ENCODE data around the gene CDH22. TPM values are rescaled to one million over a fixed set of nuclear protein-coding genes. Genes with fewer than 3 reads are reported as not detected.

The CDH22 gene
- total and polyA plus RNA-seq, 2 experiments from 2014 or later = 0.08 to 0.10 TPM

- DNase-seq (ENCODE audit: low spot score) = no peak
- Histone ChIP-seq H2AFZ (no peak overlapping the region), H3K36me3 (ENCODE audit: insufficient read depth) (no peaks in the 10 kb centered on the region), H3F3A (replicated peaks; ENCODE audit: low read depth) (no peaks in the 10 kb centered on the region), H3K9me2 (ENCODE audit: insufficient read depth) (no peaks in the 10 kb centered on the region), H4K20me1 (replicated peaks; ENCODE audit: insufficient read depth) (no peaks in the 10 kb centered on the region; the same call in 1 of the 2 replicates), H3K27me3 (ENCODE audit: insufficient read depth) (no peaks in the 10 kb centered on the region), H3K4me2 (no peak overlapping the region), H3K79me2 (replicated peaks; ENCODE audit: insufficient read depth) (0 out of 2 replicates have a peak, but pooled peaks cover 9% of the 10 kb centered on the region), H3K27ac (ENCODE audit: low read depth) (no peak overlapping the region), H3K4me3 (no peak overlapping the region), H3K4me1 (ENCODE audit: insufficient read depth) (peaks cover 7% of the 10 kb centered on the region)
- peaks cover 20% of the 10 kb centered on the region for H3K27me3 Mint-ChIP-seq (ENCODE audit: insufficient read depth, low read depth, poor library complexity)
- H3K36me3 Mint-ChIP-seq (ENCODE audit: low read depth) = peaks cover 12% of the 10 kb centered on the region
- TF ChIP-seq CTCF (conservative IDR thresholded peaks at IDR 0.05; ENCODE audit: low read depth in 2 of 2) = no peak
- no peak for TF ChIP-seq EZH2 (IDR thresholded peaks at IDR 0.05; ENCODE audit: low read depth, unreplicated experiment)
- TF ChIP-seq STAT1 (IDR thresholded peaks at IDR 0.05; ENCODE audit: unreplicated experiment) = no peak
- no peak for TF ChIP-seq ZNF462 (CRISPR knock-in tag; IDR thresholded peaks at IDR 0.05)
- TF ChIP-seq JUNB (IDR thresholded peaks at IDR 0.05; ENCODE audit: unreplicated experiment) = no peak
- TF ChIP-seq NANOG (IDR thresholded peaks at IDR 0.05; ENCODE audit: borderline replicate concordance) = no peak
- TF ChIP-seq ZNF114 (CRISPR knock-in tag; IDR thresholded peaks at IDR 0.05) = no peak
- TF ChIP-seq CREB1 (CRISPR knock-in tag; IDR thresholded peaks at IDR 0.05; ENCODE audit: low read depth) = no peak
- no peak for TF ChIP-seq ZNF331 (CRISPR knock-in tag; IDR thresholded peaks at IDR 0.05; ENCODE audit: low read depth)
- TF ChIP-seq REST (IDR thresholded peaks at IDR 0.05; ENCODE audit: unreplicated experiment) = no peak
- no peak for TF ChIP-seq EZH2phosphoT487 (IDR thresholded peaks at IDR 0.05; ENCODE audit: unreplicated experiment)
- TF ChIP-seq ETS1 (IDR thresholded peaks at IDR 0.05) = no peak
- no peak for TF ChIP-seq POLR2AphosphoS5 (IDR thresholded peaks at IDR 0.05; ENCODE audit: low read depth)
- no peak overlapping the region for H3K27ac Mint-ChIP-seq
- no peak overlapping the region for H3K4me3 Mint-ChIP-seq
- no peaks in the 10 kb centered on the region for H3K9me3 Mint-ChIP-seq
- peaks cover 8% of the 10 kb centered on the region for H3K4me1 Mint-ChIP-seq
- ATAC-seq = no peak
Observed at GRCh38 chr20:46355778-46356177, 47.5 kb upstream of the CDH22 start.

Measured in GM23338 (cell line).